NCI-H1417 (cell line): ENCODE data around the gene LIMS2.

Experiments used
- DNase-seq, 3 experiments: peaks; one replicate each; lab custom pipeline; 2025; lab: John Stamatoyannopoulos, UW

Gene LIMS2

GRCh38 chr2:127701193-127701650 lies 25.9 kb upstream of the LIMS2 start, which contains the start of gene SFT2D3:
SFT2D3 (plus strand) TSS chr2:127701497; CDS start chr2:127701529, 32 bp downstream.
- peak; percentile 74 to 95 (median 94) for DNase-seq

- peak in 2 of 3 experiments; percentile 37 to 65 for DNase-seq
These were observed 25.3 kb upstream of the LIMS2 start for GRCh38 chr2:127700527-127701192.

DNA sequence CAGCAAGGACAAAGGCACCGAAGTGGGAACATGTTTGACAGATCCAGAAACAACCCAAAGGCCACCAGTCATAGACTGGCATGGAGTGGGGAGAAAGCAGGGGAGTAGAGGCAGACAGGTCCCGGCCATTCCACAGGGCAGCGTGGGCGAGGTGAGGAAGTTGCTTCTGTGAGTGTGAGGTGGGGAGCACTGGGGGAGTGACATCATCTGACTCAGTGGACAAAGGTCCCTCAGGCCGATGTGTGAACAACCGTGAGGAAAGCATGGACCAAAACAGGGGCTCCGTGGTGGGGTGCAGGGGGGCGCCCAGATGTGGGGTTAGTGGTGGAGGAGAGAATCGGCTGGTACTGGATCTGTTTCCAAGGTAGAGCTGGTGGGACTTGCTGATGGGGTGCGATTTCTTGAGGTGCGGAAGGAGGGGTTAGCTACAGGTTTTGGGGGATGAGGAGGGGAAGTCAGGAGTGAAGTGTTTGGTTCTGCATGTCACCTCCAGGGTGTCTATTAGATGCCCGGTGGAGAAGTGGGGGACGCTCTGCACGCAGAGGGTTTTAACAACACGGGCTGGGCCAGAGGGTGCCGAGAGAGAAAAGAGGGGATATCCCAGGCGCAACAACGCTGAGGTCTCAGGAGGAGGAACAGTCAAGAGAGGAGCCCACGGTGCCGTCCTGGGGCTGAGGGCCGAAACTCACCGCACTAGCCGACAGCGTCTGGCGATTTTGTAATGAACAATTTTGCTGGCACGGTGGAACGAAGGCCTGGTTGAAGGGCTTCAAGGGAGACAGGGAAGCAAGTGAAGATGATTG lies 23.4 kb upstream of the LIMS2 start:
- DNase-seq = no peak

DNA sequence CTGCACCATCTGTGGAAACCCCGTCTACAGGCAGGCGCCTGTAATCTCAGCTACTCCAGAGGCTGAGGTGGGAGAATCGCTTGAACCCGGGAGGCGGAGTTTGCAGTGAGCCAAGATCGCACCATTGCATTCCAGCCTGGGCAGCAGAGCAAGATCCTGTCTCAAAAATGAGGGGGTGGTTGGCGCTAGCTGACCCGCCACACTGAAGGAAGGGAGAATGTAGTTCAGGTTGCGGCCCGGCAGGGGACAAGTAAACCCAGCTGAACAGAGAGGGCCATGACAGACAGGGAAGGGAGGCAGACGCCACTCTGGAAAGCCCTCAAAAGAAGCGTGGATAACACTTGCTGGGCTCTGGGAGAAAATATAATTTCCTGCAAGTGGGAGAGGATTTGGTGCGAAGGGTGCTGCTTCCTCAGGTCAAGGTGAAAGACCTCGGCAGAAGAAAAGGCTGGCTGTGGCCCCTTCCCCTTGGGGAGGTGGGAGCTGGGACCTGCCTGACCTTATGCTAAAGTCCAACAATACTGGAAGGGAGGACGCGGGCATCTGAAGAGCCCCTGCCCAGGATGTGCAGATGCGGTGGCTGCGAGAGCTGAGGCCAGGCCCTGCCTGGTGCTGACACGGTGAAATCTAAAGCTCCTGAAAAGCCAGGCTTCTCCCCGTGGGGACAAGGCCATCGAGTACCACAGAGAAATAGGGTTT lies 22.3 kb upstream of the LIMS2 start:
- no peak for DNase-seq

GRCh38 chr2:127695491-127696472 lies 20.5 kb upstream of the LIMS2 start:
- DNase-seq = peak in 2 of 3 experiments; percentile 10 to 12

- no peak for DNase-seq
These were observed 19.7 kb upstream of the LIMS2 start for GRCh38 chr2:127694986-127695385.

- no peak for DNase-seq
These were observed 15.4 kb upstream of the LIMS2 start for GRCh38 chr2:127690696-127691095.

DNA sequence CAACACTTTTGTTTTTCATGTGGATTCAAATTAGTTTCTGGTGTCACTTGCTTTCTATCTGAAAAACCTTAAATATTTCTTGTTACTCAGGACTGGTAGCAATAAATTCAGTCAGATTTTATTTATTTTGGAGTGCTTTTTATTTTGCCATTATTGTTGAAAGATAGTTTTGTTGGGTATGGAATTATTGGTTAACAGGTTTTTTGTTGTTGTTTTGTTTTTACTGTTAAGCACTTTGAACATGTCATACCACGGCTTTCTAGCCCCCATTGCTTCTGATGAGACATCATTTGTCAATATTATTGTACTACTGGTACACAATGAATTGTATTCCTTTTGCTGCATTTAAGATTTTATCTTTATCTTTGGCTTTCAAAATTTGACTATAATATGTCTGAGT lies 13.1 kb upstream of the LIMS2 start:
- no peak for DNase-seq

DNA sequence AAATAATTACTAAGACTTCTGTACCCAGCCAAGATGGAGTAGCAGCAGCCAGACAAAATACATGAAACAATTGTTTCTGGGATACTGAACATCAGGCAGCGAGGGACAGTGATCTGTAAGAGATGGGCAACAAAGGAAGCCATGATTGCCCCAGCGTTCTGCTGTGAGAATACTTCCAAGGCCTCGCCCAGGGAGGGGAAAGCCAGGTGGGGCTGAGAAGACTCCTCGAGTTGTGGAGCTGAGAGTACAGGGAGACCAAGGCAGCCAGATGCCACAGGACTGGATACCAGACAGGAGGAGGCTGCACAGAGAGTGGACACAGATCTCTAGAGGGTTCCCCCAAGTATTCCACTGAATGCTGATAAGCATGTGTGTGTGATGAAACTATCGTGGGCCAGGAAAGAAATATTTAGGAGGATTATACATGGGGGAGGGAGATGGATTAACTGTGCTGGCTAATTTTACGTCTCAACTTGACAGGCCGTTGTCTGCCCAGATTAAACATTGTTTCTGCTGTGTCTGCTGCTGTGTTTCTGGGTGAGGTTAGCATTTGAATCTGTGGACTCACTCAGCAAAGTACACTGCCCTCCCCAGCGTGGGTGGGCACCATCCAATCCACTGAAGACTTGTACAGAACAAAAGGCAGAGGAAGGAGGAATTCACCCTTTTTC lies 10.2 kb upstream of the LIMS2 start:
- DNase-seq = no peak

- no peak for DNase-seq
These were observed 8.4 kb upstream of the LIMS2 start for GRCh38 chr2:127683757-127684156.

GRCh38 chr2:127683056-127683455 lies 7.7 kb upstream of the LIMS2 start:
- no peak for DNase-seq

- no peak for DNase-seq
These were observed 6.9 kb upstream of the LIMS2 start for GRCh38 chr2:127681976-127682857.

- DNase-seq = no peak
These were observed 6.0 kb upstream of the LIMS2 start for GRCh38 chr2:127681288-127681804.

GRCh38 chr2:127680706-127681287 lies 5.5 kb upstream of the LIMS2 start:
- DNase-seq = no peak

- no peak for DNase-seq
These were observed 4.5 kb upstream of the LIMS2 start for GRCh38 chr2:127679680-127680361.

DNA sequence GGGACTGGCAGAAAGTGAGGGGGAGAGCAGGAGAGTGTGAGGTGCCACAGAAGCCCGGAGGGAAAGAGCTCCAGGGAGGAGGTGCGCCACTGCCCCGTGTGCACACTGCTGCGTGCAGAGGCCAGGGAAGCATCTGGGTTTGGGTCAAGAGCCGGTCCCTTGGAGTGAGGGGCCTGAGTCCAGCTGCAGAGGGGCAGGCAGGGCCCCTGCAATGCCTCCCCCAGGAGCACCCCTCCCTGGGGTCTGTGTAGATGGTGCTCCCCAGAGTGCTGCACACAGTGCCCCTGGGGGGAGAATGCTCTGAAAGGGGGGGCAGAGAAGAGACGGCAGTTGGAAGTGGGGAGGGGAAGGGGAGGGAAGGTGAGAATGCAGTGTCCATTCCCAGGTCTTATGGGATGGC lies 3.7 kb upstream of the LIMS2 start:
- no peak for DNase-seq

DNA sequence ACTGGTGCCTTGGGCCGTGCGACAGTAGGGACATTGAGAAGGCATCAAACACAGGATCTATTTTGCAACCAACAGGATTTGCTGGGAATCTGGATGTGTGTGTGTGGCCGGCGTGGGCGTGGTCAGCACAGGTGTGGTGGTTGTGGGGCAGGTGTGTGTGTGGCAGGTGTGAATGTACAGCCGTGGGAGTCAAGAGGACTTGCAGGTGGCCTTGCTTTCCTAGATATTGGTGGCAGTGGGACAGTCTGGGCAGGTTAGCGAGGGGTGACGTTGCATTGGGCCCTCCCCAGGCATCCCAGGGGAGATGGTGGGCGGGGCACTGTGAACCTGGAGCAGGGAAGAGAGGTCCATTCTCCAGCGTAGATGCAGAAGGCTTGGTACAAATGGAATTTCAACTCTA lies 3.2 kb upstream of the LIMS2 start:
- DNase-seq = peak in 1 of 3 experiments; percentile 4

- DNase-seq = no peak
These were observed 1.6 kb upstream of the LIMS2 start for GRCh38 chr2:127676906-127677305.
